Activated effector memory CD4-positive, alpha-beta T cell treated with Interleukin-2 at 50 U/mL for 16 hours (primary cell): ENCODE data around the gene RXFP1.
"Not testable (repeated sequence)": the region's sequence is repeated elsewhere in the genome, so short reads cannot be mapped to it uniquely, and the experiment has no call there.

ENCODE experiments used
- DNase-seq: peaks from one replicate; pipeline ENCODE4 v3.0.0-alpha.2; 2020

RXFP1 gene

GRCh38 chr4:158621729-158622128 lies 100.0 kb downstream of the RXFP1 start:
- no peak for DNase-seq

DNA sequence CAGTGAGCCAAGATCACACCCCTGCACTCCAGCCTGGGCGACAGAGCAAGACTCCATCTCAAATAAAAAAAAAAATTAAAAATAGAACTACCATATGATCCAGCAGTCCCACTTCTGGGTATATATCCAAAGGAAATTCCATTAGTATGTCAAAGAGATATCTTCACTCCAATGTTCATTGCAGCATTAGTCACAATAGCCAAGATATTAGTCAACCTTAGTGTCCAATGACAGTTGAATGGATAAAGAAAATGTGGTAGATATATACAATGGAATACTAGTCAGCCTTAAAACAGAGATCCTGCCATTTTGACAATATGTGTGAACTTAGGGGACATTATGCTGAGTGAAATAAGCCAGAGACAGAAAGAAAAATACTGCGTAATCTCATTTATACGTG lies 100.6 kb downstream of the RXFP1 start:
- DNase-seq, result no peak

- DNase-seq, result no peak
Observed at GRCh38 chr4:158624889-158625478, 103.3 kb downstream of the RXFP1 start.

- no peak for DNase-seq
Observed at GRCh38 chr4:158625544-158625943, 103.9 kb downstream of the RXFP1 start.

DNA sequence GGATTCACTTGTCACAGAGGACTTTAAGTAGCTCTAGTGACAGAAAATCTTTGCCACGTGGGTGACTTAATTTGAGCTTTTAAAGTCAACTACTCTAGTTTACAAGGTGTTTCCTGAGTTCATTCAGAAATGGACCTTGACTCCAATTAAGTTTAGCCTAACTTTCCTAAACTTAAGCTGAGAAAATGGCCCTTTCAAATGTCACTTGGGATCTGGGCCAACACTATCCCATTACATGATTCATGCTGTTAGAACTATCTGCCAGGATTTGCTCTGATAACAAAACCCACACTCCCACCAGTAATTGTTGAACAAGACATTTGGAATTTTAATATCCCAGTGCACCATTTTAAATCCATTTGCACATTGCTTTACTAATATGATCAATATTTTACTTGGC lies 109.2 kb downstream of the RXFP1 start:
- no peak for DNase-seq

- no peak for DNase-seq
Observed at GRCh38 chr4:158636619-158637018, 114.9 kb downstream of the RXFP1 start.

DNA sequence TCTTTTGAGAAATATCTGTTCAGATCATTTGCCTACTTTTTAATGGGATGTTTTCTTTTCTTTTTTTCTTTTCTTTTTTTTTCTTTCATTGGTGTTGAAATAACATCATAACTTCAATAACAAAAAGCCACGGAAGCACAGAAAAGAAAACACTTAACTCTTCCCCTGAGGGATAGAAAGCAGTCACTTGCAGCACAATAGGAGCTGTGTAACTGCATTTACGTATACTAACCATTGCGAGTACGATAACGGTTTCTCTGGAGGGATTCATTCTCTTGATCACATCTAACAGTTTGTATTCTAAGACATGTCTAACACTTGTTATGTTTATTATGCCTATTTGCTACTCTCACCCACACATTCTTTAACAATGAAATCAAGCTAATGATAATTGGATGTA lies 122.7 kb downstream of the RXFP1 start:
- no peak for DNase-seq

DNA sequence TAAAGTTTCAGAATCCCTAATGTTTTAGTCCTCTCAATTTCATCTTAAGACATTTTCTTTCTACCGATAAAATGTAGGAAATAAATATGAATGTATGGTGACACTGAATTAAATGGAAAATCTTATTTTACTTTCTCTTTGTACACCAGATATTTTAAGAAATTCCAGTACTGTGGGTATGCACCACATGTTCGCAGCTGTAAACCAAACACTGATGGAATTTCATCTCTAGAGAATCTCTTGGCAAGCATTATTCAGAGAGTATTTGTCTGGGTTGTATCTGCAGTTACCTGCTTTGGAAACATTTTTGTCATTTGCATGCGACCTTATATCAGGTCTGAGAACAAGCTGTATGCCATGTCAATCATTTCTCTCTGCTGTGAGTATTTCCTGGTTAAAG lies 123.1 kb downstream of the RXFP1 start:
- DNase-seq, result no peak

DNA sequence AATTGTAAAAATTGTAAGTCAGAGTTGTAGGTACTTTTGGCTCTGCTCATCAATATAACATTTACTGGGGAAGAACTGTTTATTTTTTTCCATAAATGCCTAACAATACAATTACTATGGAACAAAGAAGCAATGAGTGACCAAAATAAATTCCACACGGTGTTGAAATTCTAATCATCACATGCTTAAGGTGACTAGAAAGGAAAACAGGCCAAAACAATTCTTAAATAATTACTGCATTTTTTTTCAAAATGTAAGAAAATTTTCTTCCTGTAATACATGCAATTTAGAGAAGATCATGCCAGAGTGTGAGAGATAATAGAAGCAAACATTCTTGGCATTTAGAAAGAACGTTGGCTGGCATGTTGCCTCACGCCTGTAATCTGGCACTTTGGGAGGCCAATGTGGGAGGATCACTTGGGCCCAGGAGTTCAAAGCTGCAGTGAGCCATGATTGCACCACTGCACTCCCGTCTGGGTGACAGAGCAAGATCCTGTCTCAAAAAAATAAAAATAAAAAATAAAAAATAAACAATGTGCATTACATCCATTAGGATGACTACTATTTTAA lies 127.5 kb downstream of the RXFP1 start:
- no peak for DNase-seq

- no peak for DNase-seq
Observed at GRCh38 chr4:158652920-158653319, 131.2 kb downstream of the RXFP1 start.

DNA sequence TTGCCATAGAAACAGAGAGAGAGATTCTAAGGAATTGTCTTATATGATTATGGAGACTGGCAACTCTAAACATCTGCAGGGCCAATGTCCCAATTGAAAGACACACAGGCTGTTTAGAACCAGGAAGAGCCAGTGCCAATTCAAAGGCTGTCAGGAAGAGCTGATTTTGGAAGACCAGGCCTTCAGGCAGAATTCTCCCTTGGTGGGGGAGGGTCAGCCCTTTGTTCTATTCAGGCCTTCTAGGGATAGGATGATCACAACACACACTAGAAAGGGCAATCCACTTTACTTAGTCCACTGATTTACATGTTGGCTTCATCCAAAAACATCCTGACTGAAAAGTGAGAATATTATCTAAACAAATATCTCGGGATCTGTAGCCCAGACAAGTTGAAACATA lies 134.8 kb downstream of the RXFP1 start:
- DNase-seq, result no peak

- DNase-seq, result no peak
Observed at GRCh38 chr4:158657291-158657690, 135.6 kb downstream of the RXFP1 start.

DNA sequence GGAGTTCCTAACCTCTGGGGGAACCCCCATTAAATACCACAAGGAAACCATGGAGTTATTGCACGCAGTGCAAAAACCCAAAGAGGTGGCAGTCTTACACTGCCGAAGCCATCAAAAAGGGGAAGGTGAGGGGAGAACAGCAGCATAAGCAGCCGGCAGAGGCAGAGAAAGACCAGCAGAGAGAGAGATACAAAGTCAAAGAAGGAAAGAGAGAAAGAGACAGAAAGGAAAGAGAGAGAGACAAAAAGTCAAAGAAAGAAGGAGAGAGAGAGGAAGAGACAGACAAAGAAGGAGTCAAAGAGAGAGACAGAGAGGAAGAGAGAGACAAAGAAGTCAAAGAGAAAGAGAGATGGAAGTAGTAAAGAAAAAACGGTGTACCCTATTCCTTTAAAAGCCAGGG lies 141.6 kb downstream of the RXFP1 start:
- DNase-seq, result not testable (repeated sequence)

DNA sequence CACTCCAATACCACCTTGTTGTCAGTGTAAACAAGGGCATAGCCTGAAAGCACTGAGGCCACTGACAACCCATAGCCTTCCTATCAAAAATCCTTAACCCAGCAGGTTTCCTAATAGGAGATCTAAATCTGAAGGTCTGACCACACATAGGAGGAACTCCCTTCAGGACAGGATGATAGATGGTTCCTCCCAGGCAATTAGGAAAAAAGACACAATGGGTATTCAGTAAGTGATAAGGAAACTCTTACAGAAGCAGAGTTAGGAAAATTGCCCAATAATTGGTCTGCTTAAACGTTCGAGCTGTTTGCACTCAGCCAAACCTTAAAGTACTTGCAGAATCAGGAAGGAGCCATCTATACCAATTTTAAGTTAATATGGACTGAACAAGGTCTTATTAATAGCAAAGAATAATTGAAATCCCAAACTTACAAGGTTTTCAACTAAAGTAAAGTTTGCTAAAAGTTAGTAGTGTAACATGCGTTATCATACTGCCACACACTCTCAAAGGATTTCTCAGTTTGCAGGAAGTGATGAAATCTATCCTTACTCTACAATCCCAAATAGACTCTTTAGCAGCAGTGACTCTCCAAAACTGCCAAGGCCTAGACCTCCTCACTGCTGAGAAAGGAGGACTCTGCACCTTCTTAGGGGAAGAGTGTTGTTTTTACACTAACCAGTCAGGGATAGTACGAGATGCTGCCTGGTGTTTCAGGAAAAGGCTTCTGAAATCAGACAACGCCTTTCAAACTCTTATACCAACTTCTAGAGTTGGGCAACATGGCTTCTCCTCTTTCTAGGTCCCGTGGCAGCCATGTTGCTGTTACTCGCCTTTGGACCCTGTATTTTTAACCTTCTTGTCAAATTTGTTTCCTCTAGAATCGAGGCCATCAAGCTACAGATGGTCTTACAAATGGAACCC lies 142.3 kb downstream of the RXFP1 start:
- DNase-seq, result not testable (repeated sequence)

DNA sequence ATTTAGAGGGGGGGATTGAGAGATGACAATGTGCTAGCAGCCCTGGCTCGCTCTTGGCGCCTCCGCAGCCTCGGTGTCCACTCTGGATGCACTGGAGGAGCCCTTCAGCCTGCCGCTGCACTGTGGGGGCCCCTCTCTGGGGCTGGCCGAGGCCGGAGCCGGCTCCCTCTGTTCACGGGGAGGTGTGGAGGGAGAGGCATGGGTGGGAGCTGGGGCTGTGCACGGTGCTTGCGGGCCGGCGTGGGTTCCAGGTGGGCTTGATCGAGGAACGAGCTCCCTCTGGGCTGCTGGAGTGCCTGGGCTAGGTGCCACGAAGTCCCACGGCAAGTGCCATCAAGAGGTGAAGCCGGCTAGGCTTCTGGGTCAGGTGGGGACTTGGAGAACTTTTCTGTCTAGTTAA lies 143.1 kb downstream of the RXFP1 start:
- no peak for DNase-seq

DNA sequence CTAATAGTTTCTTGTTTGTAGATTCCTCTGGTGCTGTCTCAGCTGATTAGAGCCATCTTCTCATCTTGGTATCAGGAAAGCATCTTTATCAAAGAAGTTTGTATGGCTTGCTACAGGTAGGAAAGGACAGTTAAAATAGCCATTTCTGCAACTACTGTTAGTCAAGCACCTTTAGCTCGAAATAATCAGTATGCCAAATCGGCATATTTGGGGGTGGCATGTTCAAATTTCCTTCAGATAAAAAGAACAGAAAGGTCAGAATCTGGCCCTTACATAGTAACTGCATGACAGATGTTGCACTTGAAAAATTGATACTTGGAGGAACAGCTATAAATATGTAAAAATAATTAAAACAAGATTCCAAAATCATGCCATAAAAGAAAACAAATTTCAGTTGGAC lies 145.2 kb downstream of the RXFP1 start:
- no peak for DNase-seq

GRCh38 chr4:158667651-158668198 lies 146.0 kb downstream of the RXFP1 start:
- DNase-seq, result no peak

DNA sequence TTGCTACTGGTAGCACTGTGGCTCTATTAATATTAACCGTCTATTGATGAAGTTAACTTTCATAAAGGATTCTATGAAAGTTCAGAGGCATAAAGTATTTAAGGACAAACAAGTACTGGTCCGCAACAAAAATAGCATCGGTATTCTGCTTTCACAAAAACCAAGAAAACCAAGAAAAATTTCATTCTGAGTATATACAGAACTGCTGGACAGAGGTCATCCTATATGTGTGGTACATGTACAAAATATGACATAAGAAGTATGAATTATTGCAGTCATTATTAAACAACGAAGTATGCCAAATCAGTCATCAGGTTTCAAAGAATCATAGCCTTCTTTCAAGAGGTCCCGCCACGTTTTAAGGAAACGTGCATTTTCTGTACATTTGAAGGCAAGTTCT lies 147.6 kb downstream of the RXFP1 start:
- no peak for DNase-seq

DNA sequence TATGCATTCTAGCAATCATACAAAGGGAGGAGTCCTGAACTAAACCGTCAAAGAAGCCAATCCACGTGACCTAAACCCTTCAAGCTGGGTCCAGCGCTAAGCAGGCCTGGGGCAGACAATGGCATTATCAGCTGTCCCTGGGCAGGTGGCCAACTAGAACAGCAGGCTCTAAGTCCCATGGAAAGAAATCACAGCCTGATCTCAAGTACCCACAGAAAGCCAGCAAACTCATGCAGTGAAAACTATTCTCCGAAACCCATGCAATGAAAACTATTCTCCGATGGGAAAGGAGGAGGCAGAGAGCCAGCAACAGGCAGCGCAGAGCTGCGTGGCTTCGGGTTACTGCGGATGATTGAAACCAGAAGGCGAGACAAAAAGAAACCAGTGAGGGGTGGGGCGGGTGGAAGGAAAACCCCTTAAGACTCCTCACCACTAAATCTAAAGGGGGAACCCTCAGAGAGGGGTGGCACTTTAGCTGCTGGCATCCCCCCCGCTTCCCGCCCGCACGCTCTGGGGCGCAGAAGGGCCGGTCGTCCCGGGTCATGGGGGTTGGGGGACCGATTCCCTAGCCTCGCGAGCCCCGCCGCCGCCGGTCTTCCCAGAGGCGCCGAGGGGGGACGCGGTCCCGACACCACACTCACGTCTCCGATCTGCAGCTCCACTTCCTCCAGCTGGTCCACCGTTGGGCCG lies 149.4 kb downstream of the RXFP1 start:
- DNase-seq, result peak; percentile 19

DNA sequence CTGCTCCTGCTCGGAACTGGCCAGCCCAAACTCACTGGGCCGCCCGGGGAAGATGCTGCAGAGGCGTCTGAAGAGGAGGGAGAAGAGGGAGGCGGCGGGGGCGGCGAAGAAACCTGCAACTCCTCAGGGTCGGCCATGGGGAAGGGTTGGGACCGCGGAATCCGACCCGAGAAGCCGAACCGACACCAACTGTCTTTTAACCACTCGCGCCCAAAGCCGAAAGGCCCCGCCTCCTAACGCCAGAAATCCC lies 149.9 kb downstream of the RXFP1 start, which contains the start of gene C4orf46:
Gene C4orf46, minus strand, starts transcription at position 223 of the 250 bp plus-strand sequence. Its CDS starts 86 bp downstream, at position 137.
- no peak for DNase-seq

DNA sequence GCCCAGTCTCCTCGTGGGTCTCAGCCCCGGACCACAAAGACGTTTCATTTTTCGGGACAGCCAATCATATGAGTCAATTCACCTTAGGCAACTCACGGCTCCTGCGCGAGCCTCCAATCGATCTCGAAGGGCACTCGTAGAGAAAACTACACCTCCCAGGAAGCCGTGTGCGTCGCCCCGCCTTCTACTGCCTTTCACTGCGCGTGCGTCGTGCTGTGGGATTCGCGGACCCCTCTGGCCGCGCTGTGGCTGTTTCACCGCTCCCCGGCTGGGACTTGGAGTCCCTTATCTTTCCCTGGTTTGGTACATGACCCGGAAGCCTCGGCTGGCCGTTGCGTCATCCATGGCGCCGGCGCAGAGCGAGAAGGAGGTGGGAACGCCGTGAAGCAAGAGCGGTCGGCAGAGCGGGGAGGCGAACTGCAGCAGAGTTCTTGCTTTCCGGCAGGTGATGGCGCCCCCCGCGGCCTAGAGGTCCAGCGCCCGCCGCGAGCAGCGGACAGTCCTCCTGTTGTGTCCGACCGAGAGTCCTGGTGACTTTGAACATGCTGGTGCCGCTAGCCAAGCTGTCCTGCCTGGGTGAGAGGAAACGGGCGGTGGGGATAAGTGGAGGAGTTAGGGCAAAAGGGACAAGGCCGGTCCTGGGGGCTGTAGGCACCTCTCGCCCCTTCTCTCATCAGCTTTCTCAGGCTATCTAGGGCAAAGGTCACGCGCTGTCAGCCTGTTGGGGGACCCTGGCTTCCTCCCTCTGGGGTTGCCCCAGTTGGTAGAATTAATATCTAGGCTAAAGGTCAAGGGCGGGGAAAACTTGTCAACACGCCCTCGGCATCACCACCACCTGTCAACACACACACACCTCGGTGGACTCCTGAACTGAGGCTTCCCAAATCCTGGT lies 150.5 kb downstream of the RXFP1 start, which contains the start of gene ETFDH:
Gene ETFDH, plus strand, starts transcription at position 382 of the 892 bp plus-strand sequence. Its CDS starts 161 bp downstream, at position 543.
- peak; percentile 98 for DNase-seq

DNA sequence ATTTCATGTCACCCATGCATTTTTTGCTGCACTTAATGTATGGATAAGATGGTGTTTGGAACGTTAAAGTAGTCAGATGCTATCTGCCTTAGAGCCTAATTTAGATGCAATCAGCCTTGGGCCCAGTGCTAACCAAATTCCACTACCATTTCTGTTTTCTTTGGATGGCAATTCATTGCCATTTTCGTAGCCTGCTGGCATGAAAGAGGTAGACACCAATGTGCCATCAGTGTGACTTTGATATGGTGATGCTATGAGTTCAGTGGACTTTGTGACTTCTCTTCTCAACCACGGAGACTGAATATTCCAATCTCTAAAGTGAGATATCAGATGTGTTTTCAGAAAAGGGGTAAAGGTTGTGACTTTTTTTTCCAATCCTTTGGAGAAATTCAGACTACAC lies 152.0 kb downstream of the RXFP1 start:
- no peak for DNase-seq
